H1 (cell line): ENCODE results near the gene RARRES2. TPM values are rescaled to one million over a fixed set of nuclear protein-coding genes. Genes with fewer than 3 reads are reported as not detected.

Experiments used
- CHD7 ChIP-seq: fragments of 300-600 bp; sonication (generic); IDR thresholded peaks from 2 replicates; pipeline ENCODE4 v1.7.1; 2012; ENCODE audit warnings: low read length, moderate library complexity, mild to moderate bottlenecking, inconsistent platforms; ENCODE audit not compliant: insufficient replicate concordance
- SUZ12 ChIP-seq: fragments of 200-600 bp; sonication (generic); IDR thresholded peaks from 2 replicates; pipeline ENCODE4 v1.6.1; 2012; ENCODE audit warnings: mild to moderate bottlenecking, inconsistent platforms, low read length, moderate library complexity, mixed read lengths
- ZNF274 ChIP-seq: IDR thresholded peaks from 2 replicates; pipeline ENCODE4 v1.7.0; 2012; ENCODE audit warnings: low read length, borderline replicate concordance; ENCODE audit errors: extremely low read depth
- polyA plus RNA-seq, 7 experiments: library from polyadenylated mRNA; depleted of rRNA in 3 of 7; stranded (reverse) in 5 of 7; unstranded in 2 of 7; fragments of >200 nt in 5 of 7; fragments of 200-250 nt in 2 of 7; gene quantifications; 1 replicate in 5 of 7; 2 replicates in 1 of 7; 4 replicates in 1 of 7; pipeline versions ENCODE4 v1.2.1 to v1.2.3, GENCODE V29; 2011 to 2013; ENCODE audit warnings: missing spikeins in 2 of 7, mixed read lengths in 2 of 7
- total RNA-seq: library from RNA; stranded (reverse); fragmentation: NEBNext Ultra II Directional; extraction: Animal tissue kit (Norgen Biotek cat#: 25700); gene quantifications from 2 replicates; pipeline ENCODE4 v1.2.1, GENCODE V29; 2021

Gene RARRES2
- total and polyA plus RNA-seq, 2 of the 8 experiments (the other 6 are each of a cell fraction or from before 2014, with no cell fraction given): 254 to 441 TPM

GRCh38 chr7:150378853-150379440 is 37.5 kb upstream of the RARRES2 start, which contains the start of gene ZNF775 (continued):
- no peak for TF ChIP-seq ZNF274
- no peak for TF ChIP-seq CHD7
- TF ChIP-seq SUZ12: no peak
